Measurements from ENCODE around the gene SLC25A38. TPM values are rescaled to one million over a fixed set of nuclear protein-coding genes. Genes with fewer than 3 reads are reported as not detected.

The SLC25A38 gene
- total RNA-seq, 4 donors from 2014 or later, result 10.5 to 61.7 (median 40.4) TPM

GRCh38 chr3:39440316-39440715, 57.1 kb downstream of the SLC25A38 start:
- H3K27me3 ChIP-seq, result no peaks in the 10 kb centered on the region
- no peaks in the 10 kb centered on the region for H3K4me1 ChIP-seq
- no peak overlapping the region for H3K27ac ChIP-seq
- no peaks in the 10 kb centered on the region for H3K9me3 ChIP-seq
- no peak for DNase-seq
- no peaks in the 10 kb centered on the region for H3K36me3 ChIP-seq
- WGBS, 2 donors (ENCODE audit: low coverage in 1 of 2), result 97% methylated on average over 8 of the region's 8 CpGs; no CpG with 5 or more reads in 1 of the 2 donors
- intact Hi-C loops (cut with DNase I; ENCODE audit: low total_unique reads) (no loop called here), in situ Hi-C loops (cut with MboI; ENCODE audit: low pct_ligation_motif_present in 1 of 4, low pct_unique_long_range_greater_than_20kb in 1 of 4, low sequenced_read_pairs in 3 of 4) (loop anchor here in 2 of 4 donors (10.0 kb wide), 2 partner anchors 54 to 64 kb away; no protein-coding TSS in a partner anchor)
- H3K4me3 ChIP-seq, result no peak overlapping the region
- no peak for TF ChIP-seq CTCF (IDR thresholded peaks at IDR 0.05)

- DNase-seq, result no peak
- no peak overlapping the region for H3K27ac ChIP-seq
- peaks cover 0 to 10% (median 6%) of the 10 kb centered on the region in 4 donors for H3K4me1 ChIP-seq
- intact Hi-C loops (cut with DNase I; ENCODE audit: low total_unique reads), result no loop called here
- no peaks in the 10 kb centered on the region for H3K9me3 ChIP-seq
- H3K4me3 ChIP-seq, result no peak overlapping the region
- no peaks in the 10 kb centered on the region for H3K36me3 ChIP-seq
- in situ Hi-C loops (cut with MboI; ENCODE audit: low pct_ligation_motif_present in 1 of 4, low pct_unique_long_range_greater_than_20kb in 1 of 4, low sequenced_read_pairs in 3 of 4), result loop anchor here in 2 of 4 donors (10.0 kb wide), 2 partner anchors 51 to 61 kb away; no protein-coding TSS in a partner anchor
- H3K27me3 ChIP-seq, result no peaks in the 10 kb centered on the region
- 78% methylated on average over 4 of the region's 4 CpGs; no CpG with 5 or more reads in 1 of the 2 donors for WGBS, 2 donors (ENCODE audit: low coverage in 1 of 2)
- no peak for TF ChIP-seq CTCF (IDR thresholded peaks at IDR 0.05)
- TF ChIP-seq POLR2A (IDR thresholded peaks at IDR 0.05), result no peak
- TF ChIP-seq POLR2AphosphoS5 (IDR thresholded peaks at IDR 0.05), result no peak
- TF ChIP-seq EP300 (IDR thresholded peaks at IDR 0.05; ENCODE audit: low read depth), result no peak
Observed at GRCh38 chr3:39443530-39443929, 60.4 kb downstream of the SLC25A38 start.

- Histone ChIP-seq H3K9me3 (no peaks in the 10 kb centered on the region), H3K27ac (no peak overlapping the region), H3K4me1 (peaks cover 0 to 14% (median 8%) of the 10 kb centered on the region in 4 donors), H3K27me3 (no peaks in the 10 kb centered on the region), H3K36me3 (no peaks in the 10 kb centered on the region), H3K4me3 (no peak overlapping the region)
- intact Hi-C loops (cut with DNase I; ENCODE audit: low total_unique reads) (no loop called here), in situ Hi-C loops (cut with MboI; ENCODE audit: low pct_ligation_motif_present in 1 of 4, low pct_unique_long_range_greater_than_20kb in 1 of 4, low sequenced_read_pairs in 3 of 4) (loop anchor here in 2 of 4 donors (10.0 kb wide), 2 partner anchors 49 to 59 kb away; no protein-coding TSS in a partner anchor)
- no peak for TF ChIP-seq EP300 (IDR thresholded peaks at IDR 0.05; ENCODE audit: low read depth)
- no peak for TF ChIP-seq POLR2A (IDR thresholded peaks at IDR 0.05)
- no peak for TF ChIP-seq POLR2AphosphoS5 (IDR thresholded peaks at IDR 0.05)
- TF ChIP-seq CTCF (IDR thresholded peaks at IDR 0.05), result no peak
- DNase-seq, result no peak
- 69 to 87% methylated on average over 2 of the region's 2 CpGs for WGBS, 2 donors (ENCODE audit: low coverage in 1 of 2)
Observed at GRCh38 chr3:39445927-39446326, 62.8 kb downstream of the SLC25A38 start.

GRCh38 chr3:39446444-39446843, 63.3 kb downstream of the SLC25A38 start:
- 79 to 88% methylated on average over 2 of the region's 2 CpGs for WGBS, 2 donors (ENCODE audit: low coverage in 1 of 2)
- in situ Hi-C loops (cut with MboI; ENCODE audit: low pct_ligation_motif_present in 1 of 4, low pct_unique_long_range_greater_than_20kb in 1 of 4, low sequenced_read_pairs in 3 of 4), result loop anchor here in 2 of 4 donors (10.0 kb wide), 2 partner anchors 48 to 58 kb away; no protein-coding TSS in a partner anchor
- Histone ChIP-seq H3K4me3 (no peak overlapping the region), H3K27me3 (no peaks in the 10 kb centered on the region), H3K9me3 (no peaks in the 10 kb centered on the region), H3K36me3 (no peaks in the 10 kb centered on the region), H3K27ac (no peak overlapping the region), H3K4me1 (peaks cover 0 to 14% (median 8%) of the 10 kb centered on the region in 4 donors)
- intact Hi-C loops (cut with DNase I; ENCODE audit: low total_unique reads), result no loop called here
- no peak for TF ChIP-seq POLR2AphosphoS5 (IDR thresholded peaks at IDR 0.05)
- no peak for TF ChIP-seq POLR2A (IDR thresholded peaks at IDR 0.05)
- TF ChIP-seq EP300 (IDR thresholded peaks at IDR 0.05; ENCODE audit: low read depth), result no peak
- no peak for TF ChIP-seq CTCF (IDR thresholded peaks at IDR 0.05)
- no peak for DNase-seq

Small RNA genes lying within 50 kb of the gene (small RNA-seq; reads per million reads assigned to genes)
- gene SNORA6 (0 reads per million in 4 donors), gene SNORA62 (0 reads per million in 4 donors)

Other genes with a start within 250 kb of the SLC25A38 start
- 100 to 1,000 TPM in 1 of 4 donors, 10 to 100 TPM in 3; 10.9 to 112 (median 38.4) TPM for gene CSRNP1, start 229.8 kb upstream of the SLC25A38 start, total RNA-seq
- gene XIRP1, start 190.8 kb upstream of the SLC25A38 start, total RNA-seq, result 1 to 10 TPM in 1 of 4 donors, under 1 TPM in 1, not detected in 2; 0.40 to 6.0 TPM
- under 1 TPM in 1 of 4 donors, not detected in 3; 0.32 TPM for gene CX3CR1, start 103.3 kb upstream of the SLC25A38 start, total RNA-seq
- not detected for gene CCR8, start 53.7 kb upstream of the SLC25A38 start, total RNA-seq
- 1,000 to 10,000 TPM in 1 of 4 donors, 100 to 1,000 TPM in 3; 460 to 1,003 (median 843) TPM for gene RPSA, start 23.4 kb downstream of the SLC25A38 start, total RNA-seq
- 1 to 10 TPM in 2 of 4 donors, under 1 TPM in 1, not detected in 1; 0.27 to 5.2 (median 1.3) TPM for gene MOBP, start 84.3 kb downstream of the SLC25A38 start, total RNA-seq

All from transverse colon (tissue), 4 donors.